Right lung (tissue), 5 donors: ENCODE data around the gene NLGN3. TPM values are rescaled to one million over a fixed set of nuclear protein-coding genes. Genes with fewer than 3 reads are reported as not detected.

Experiments used
- DNase-seq, 2 donors: peaks; one replicate each; pipeline ENCODE4 v3.0.0-alpha.2; 2013
- polyA plus RNA-seq, 5 donors: library from polyadenylated mRNA; unstranded; fragments of 120-200 nt; gene quantifications; one replicate each; pipeline versions ENCODE4 v1.2.1 to v1.2.3, GENCODE V29; 2013; ENCODE audit warnings: inconsistent platforms in 1 of 5, low replicate concordance in 1 of 5; ENCODE audit not compliant: insufficient read length in 5 of 5, insufficient read depth in 1 of 5

NLGN3 gene
- polyA plus RNA-seq, 5 donors: 5.5 to 6.9 (median 6.4) TPM

DNA sequence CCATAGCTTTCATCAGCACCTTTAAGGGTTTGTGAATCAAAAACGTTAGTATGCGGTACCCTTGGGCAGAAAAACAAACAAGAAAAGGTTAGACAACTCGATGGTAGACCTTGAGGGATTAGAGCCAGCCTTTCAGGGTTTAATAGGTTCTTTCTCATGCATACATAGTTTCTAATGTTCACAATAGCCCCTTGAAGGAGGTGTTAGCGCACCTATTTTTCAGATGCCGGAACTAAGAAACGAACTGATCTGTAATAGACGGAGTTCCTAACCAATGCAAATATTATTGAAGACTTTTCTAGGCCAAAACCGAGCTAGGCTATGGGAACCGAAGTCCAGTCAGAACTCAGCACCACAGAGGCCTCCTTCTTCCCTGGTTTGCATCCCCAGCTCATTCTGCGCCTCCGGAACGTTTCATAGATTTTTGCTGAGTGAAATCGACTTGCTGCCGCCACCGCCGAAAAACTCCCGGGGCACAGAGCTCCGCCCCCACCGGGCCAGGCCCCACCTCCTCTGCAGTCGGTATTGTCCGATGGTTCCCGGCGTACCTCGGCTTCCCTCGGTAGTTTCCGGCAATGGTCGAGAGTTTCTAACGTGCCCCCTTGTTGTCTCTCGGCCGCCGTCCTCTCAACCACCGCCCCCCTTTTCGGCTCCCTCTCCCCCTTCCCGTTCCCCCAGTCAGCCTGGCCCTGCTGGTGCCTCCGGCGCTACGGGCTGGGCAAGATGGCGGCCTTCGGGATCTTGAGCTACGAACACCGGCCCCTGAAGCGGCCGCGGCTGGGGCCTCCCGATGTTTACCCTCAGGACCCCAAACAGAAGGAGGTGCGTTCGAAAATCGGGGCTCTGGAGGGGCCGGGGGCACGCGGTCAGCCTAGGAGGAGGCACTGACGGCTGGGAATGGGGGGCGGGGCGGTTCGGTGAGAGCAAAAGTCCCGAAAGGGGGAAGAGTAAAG is 26.3 kb upstream of the NLGN3 start, which contains the start of gene MED12:
Gene MED12, plus strand, starts transcription at position 565 of the 953 bp plus-strand sequence. Its CDS starts 159 bp downstream, at position 724.
- peak; percentile 81 to 86 for DNase-seq

DNA sequence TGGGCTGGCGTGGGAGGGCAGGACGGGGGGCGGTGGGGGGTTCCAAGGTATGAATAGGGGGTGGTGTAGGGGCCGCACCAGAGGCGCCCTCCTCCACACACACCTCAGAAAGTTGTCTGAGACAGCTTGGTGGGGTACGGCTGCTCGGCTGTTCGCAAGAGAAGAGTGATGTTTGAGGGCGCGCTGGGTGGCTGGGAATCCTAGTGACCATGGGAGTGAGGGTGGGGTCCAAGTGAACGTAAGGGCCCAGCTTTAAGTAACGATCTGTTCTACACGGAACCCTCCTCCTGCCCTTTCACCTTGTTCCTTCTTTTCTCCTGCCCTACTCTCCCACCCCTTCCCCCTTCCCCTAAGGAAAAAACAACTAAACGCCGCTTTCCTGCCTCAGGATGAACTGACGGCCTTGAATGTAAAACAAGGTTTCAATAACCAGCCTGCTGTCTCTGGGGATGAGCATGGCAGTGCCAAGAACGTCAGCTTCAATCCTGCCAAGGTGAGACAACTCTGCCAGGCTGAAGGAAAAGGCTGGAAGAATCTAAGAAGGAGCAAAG is 25.6 kb upstream of the NLGN3 start:
- no peak for DNase-seq

DNA sequence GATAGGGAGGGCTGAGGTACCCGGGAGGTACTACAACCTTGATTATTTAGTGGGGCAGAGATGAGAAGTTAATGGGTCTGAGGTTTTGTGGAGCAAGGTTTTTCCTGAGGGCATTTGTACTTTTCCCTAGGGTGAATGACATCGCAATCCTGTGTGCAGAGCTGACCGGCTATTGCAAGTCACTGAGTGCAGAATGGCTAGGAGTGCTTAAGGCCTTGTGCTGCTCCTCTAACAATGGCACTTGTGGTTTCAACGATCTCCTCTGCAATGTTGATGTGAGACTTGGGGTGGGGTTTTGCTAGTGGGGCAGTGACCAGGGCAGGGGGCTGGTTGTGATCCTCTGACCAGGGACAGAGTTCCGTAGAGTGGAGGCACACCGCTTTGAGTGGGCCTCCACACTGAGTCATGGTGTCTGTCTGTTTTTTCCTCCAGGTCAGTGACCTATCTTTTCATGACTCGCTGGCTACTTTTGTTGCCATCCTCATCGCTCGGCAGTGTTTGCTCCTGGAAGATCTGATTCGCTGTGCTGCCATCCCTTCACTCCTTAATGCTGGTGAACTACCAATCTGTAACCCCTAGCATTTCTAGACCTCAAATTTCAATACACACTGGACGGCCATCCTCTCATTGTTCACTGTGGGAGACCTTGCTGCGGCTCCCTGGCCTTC is 16.3 kb upstream of the NLGN3 start:
- no peak for DNase-seq

DNA sequence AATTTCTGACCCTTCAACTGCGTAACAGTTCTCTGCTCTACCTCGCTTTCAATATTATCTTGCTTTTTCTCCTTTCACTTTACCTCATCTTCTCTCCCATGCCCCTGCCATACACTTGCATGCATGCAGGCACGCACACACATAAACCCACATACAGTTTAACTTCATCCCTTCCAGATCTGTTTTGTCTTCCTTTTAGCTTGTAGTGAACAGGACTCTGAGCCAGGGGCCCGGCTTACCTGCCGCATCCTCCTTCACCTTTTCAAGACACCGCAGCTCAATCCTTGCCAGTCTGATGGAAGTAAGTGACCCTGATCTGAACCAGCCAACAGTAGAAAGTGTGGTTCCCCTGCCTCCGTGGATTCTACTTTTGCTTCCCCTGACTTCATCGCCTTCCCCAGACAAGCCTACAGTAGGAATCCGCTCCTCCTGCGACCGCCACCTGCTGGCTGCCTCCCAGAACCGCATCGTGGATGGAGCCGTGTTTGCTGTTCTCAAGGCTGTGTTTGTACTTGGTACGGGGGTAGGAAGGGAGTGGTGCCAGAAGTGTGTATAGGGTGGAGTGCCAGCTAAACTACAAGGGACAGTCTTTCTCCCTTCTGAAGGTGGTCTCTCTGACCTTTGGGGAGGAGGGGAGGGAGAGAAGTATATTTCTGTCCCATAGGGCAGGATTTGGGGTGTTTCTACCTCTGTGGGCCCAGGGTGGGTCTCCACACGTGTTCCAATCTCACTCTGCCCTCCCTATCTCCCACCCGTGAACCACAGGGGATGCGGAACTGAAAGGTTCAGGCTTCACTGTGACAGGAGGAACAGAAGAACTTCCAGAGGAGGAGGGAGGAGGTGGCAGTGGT is 15.5 kb upstream of the NLGN3 start:
- DNase-seq: peak in 1 of 2 donors; percentile 48

DNA sequence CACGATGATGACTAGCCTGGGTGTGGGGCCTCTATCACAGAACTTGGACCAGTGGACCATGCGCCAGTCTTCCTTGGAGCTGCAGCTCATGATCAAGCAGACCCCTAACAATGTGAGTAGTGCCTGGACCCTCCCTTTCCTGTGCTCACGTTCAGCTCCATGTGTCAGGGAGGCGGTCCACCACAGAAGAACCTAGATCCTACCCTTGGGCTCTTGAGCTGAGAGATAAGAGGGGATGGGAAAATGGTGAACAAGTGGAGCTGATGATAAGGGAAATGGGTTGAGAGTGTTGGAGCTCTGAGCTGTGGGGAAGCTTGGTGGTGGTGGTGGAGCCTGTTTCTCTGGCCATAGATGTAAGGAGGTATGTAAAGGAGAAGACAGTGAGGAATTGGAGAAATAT is 13.1 kb upstream of the NLGN3 start:
- no peak for DNase-seq

GRCh38 chrX:71140440-71140839 is 4.2 kb upstream of the NLGN3 start:
- DNase-seq: no peak

DNA sequence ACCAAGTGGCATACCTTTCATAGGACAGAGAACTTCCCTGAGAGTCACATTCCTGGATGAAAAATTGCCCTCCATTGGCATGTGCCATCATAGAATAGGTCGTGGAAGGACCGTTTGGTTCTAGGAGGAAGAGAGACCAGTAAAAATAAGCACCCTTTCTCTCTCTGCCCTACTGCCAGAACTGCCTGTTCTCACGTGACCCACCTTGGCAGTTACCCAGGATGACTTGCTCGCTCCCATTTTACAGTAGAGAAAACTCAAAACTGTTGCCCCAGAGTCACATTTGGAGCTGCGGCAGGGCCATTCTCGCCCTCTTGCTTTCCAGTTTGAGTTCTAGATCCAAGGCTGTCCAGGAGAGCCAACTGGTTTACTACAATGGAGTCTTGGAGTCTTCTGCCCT is 1.1 kb upstream of the NLGN3 start:
- DNase-seq: no peak

DNA sequence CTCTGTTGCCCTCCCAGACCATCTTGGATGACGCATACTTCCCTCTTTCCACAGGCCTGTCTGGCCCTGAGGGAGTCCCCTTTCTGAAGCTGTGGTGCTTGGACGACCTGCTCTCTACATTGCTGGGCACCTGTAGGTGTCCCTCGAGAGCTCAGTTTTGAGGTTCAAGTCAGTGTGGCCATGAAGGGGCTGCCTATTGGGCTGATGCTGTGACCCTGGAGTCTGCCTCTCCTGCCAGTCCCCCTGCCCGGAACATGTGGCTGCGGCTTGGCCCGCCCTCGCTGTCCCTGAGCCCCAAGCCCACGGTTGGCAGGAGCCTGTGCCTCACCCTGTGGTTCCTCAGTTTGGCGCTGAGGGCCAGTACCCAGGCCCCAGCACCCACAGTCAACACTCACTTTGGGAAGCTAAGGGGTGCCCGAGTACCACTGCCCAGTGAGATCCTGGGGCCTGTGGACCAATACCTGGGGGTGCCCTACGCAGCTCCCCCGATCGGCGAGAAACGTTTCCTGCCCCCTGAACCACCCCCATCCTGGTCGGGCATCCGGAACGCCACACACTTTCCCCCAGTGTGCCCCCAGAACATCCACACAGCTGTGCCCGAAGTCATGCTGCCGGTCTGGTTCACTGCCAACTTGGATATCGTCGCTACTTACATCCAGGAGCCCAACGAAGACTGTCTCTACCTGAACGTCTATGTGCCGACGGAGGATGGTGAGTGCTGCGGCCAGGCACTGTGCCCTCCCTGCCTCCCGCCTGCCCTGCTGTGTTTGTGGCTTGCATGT is 3.0 kb downstream of the NLGN3 start:
- DNase-seq: no peak

DNA sequence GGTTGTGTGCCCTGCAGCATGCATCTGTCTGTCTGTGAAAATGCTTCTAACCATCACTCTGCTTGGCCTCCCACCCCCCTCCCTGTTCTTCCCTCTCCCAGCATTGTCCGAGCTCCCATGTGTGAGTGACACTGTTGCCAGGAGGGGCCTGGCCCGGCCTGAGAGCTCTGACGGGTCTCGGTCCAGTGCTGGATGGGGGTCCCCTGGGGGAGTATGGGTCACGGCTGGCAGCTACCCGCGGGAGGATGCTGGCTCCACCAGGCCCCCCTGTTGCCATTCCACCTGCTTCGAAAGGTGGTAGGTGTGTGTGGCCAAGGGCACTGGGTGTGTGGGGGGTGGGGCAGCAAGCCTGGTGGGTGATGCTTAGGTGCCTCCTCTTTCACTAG is 3.6 kb downstream of the NLGN3 start:
- DNase-seq: no peak

DNA sequence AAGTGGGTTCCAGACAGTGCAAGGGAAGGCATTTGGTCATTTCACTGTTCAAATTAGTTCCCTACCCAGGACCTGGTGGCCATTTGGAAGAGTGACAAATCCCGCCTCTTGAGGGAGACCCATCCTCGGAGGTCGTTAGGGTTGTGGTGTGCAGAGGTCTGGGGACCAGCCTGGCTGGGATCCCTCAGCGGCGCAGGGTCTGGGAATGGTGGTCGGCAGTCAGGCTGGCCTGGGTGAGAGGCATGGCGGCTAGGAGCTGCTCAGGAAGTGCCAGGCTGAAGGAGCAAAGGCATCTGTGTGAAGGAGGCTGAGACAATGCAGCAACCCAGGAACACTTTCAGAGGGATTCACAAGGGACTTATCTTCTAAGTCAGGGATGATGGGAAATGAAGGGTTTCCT is 6.7 kb downstream of the NLGN3 start:
- no peak for DNase-seq

GRCh38 chrX:71154196-71154595 is 9.6 kb downstream of the NLGN3 start:
- DNase-seq: no peak

DNA sequence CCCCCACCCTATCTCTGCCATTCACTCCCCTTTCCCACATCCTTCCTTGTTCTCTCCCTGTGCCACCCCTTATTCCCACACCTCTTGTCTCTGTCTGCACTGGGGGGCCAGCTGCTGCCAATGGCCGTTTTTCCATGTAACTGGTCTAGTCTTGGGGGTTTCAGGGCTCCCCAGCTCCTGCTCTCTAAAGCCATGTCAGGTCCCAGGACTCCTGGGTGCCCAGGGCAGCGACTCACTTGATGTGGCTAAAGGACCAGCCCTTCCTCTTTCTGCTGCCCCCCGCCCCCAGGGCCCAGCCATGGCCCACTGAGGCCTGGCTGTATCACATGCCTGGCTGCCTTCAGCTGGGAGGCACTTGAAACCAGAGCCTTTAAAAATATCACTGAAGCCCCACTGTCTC is 10.0 kb downstream of the NLGN3 start:
- DNase-seq: no peak

DNA sequence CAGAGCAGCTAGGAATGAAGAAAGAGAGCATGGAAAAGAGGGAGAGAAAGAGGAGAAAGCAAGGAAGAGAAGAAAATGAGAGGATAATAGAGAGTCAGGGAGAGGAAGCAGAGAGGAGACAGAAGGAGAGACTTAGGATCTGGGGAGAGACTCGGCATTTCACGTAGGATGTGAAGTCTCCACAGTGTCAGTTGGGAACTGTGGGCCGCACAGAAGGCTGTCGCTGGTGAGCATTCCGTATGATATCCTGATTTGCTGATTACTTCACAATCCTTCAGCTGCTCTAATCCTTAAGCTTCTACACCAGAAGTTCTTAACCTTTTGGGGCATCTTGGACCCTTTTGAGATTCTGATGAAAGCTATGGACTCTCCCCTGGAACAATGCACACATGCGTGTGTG is 14.0 kb downstream of the NLGN3 start:
- DNase-seq: no peak

DNA sequence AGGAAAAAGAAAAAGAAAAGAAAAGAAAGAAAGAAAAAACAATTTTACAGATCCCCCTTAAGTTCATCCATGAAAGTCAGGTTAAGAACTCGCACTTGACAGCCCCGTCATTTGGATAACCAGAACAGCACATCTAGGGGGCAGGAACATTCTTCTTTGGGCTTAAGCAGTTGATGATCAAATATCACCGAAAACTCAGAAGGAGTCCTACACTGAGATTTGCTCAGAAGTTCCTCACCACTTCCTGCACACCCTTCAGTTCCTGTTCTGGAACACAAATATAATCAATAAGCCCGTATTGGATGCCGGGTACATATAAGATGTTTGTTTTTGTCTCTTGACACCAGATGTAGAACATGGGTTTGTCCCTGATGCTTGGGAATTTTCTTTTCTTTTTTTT is 14.7 kb downstream of the NLGN3 start:
- no peak for DNase-seq

DNA sequence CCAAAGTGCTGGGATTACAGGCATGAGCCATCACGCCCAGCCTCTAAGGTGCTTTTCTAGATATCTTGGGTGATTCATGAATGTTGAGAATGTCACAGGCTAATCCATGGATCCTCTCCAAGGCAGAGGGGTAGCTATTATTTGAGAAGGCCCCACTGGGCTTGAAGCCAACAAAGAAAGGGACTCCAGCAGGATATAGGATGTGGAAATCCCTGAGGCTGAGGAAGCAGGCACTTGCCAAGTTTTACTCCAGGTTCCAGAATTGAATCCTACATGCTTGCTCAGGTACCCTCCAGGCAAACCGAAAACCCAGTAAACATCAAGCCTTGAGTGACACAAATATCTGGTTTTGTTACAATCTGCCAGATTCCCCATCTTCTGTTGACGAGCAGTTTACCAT is 15.8 kb downstream of the NLGN3 start:
- no peak for DNase-seq

- no peak for DNase-seq
Observed at GRCh38 chrX:71162981-71163380, 18.3 kb downstream of the NLGN3 start.

DNA sequence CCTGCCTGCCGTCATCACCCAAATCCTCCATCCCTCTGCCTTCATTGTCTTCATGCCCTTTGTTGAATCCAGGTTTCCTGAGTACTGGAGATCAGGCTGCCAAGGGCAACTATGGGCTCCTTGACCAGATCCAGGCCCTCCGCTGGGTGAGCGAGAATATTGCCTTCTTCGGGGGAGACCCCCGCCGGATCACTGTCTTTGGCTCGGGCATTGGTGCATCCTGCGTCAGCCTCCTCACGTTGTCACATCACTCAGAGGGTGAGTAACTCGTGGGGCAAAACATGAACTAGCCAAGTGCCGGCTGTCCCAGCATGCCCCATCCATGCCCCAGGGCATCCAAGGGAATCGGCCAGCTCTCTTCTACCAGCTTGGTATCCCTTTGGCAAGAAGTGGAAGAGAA is 19.4 kb downstream of the NLGN3 start:
- no peak for DNase-seq

DNA sequence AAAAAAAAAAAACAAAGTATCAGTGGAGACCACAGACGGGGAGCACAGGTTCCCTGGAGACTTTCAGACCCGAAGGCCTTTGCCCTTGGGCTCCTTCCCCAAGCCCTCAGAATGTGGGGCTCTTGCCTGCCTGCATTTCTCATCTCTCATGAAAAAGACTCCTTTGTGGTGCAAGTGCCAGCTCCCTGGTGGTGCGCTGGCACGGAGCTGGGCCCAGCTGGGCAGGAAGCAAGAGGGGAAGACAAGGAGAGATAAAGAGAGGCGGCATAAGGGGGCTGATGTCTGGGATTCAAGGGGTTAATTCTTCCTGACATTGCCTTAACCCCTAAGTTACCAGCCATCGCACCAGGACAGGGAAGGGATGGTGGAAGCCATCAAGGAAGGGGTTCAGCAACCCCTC is 21.8 kb downstream of the NLGN3 start:
- no peak for DNase-seq

- DNase-seq: no peak
Observed at GRCh38 chrX:71167031-71167781, 22.6 kb downstream of the NLGN3 start.

DNA sequence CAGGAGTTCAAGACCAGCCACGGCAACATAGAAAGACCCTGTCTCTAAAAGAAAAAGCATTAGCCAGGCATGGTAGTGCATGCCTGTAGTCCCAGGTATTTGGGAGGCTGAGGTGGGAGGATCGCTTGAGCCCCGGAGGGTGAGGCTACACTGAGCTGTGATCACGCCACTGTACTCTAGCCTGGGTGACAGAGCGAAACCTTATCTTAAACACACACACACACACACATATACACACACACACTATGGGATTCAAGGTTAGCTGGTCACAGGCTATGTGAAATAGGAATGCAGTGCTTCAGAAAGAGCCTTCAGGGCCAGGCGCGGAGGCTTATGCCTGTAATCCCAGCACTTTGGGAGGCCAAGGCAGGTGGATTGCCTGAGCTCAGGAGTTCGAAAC is 23.5 kb downstream of the NLGN3 start:
- no peak for DNase-seq
